MM.1S (cell line): ENCODE measurements around the gene HIKESHI.

ENCODE experiments used
- DNase-seq: peaks from one replicate; pipeline ENCODE4 v3.0.0-alpha.2; 2015
- H2AFZ ChIP-seq: fragments of 300-600 bp; sonication (generic); 2 replicates; pipeline ENCODE4 v1.6.0; 2016; ENCODE audit warnings: antibody characterized with exemption, low read length
- H3F3A ChIP-seq: fragments of 300-600 bp; sonication (generic); 2 replicates; pipeline ENCODE4 v1.6.1; 2016; ENCODE audit warnings: mild to moderate bottlenecking, antibody characterized with exemption, low read length, moderate library complexity, mixed read lengths; ENCODE audit not compliant: insufficient read depth
- H3K27ac ChIP-seq: fragments of 300-600 bp; sonication (generic); 2 replicates; pipeline ENCODE4 v1.5.1; 2016; ENCODE audit warnings: mild to moderate bottlenecking, low read length
- H3K27me3 ChIP-seq: fragments of 300-600 bp; sonication (generic); replicated peaks from 2 replicates; pipeline ENCODE4 v1.6.0; 2016; ENCODE audit warnings: low read length; ENCODE audit not compliant: insufficient read depth
- H3K36me3 ChIP-seq: fragments of 300-600 bp; sonication (generic); replicated peaks from 2 replicates; pipeline ENCODE4 v1.6.1; 2016; ENCODE audit warnings: mild to moderate bottlenecking, low read length, mixed read lengths; ENCODE audit not compliant: insufficient read depth
- H3K4me1 ChIP-seq: fragments of 300-600 bp; sonication (generic); 2 replicates; pipeline ENCODE4 v1.6.1; 2016; ENCODE audit warnings: low read length, mixed read lengths
- H3K4me2 ChIP-seq: fragments of 300-600 bp; sonication (generic); 2 replicates; pipeline ENCODE4 v1.6.0; 2016; ENCODE audit warnings: low read depth, low read length
- H3K4me3 ChIP-seq: fragments of 300-600 bp; sonication (generic); 2 replicates; pipeline ENCODE4 v1.5.1; 2016; ENCODE audit warnings: low read length, mixed read lengths
- H3K79me2 ChIP-seq: fragments of 300-600 bp; sonication (generic); 2 replicates; pipeline ENCODE4 v1.6.1; 2016; ENCODE audit warnings: mixed run types, low read length, mixed read lengths
- H3K9ac ChIP-seq: fragments of 300-600 bp; sonication (generic); 2 replicates; pipeline ENCODE4 v1.6.1; 2016; ENCODE audit warnings: low read length, mixed read lengths
- H3K9me2 ChIP-seq: fragments of 300-600 bp; sonication (generic); replicated peaks from 2 replicates; pipeline ENCODE4 v1.6.1; 2016; ENCODE audit warnings: mild to moderate bottlenecking, low read length, mixed read lengths; ENCODE audit not compliant: insufficient read depth
- H3K9me3 ChIP-seq: fragments of 300-600 bp; sonication (generic); replicated peaks from 2 replicates; pipeline ENCODE4 v1.6.1; 2016; ENCODE audit warnings: mild to moderate bottlenecking, low read length, mixed read lengths; ENCODE audit not compliant: insufficient read depth
- H4K20me1 ChIP-seq: fragments of 300-600 bp; sonication (generic); 2 replicates; pipeline ENCODE4 v1.6.1; 2016; ENCODE audit warnings: mild to moderate bottlenecking, low read length, moderate library complexity, mixed read lengths; ENCODE audit not compliant: insufficient read depth
- CTCF ChIP-seq: fragments of 300-600 bp; sonication (generic); IDR thresholded peaks from 2 replicates; pipeline ENCODE4 v1.5.1; 2016; ENCODE audit warnings: antibody characterized with exemption, low read length, mixed read lengths
- EZH2 ChIP-seq: fragments of 300-600 bp; sonication (generic); optimal IDR thresholded peaks from 2 replicates; pipeline ENCODE3; 2017; ENCODE audit warnings: low read depth, mild to moderate bottlenecking, antibody characterized with exemption, low read length, mixed read lengths
- EZH2phosphoT487 ChIP-seq: fragments of 300-600 bp; sonication (generic); IDR thresholded peaks from 2 replicates; pipeline ENCODE4 v1.6.1; 2018; ENCODE audit warnings: antibody characterized with exemption, low read length

The HIKESHI gene

GRCh38 chr11:86370171-86370570, 68.1 kb downstream of the HIKESHI start:
- Histone ChIP-seq H2AFZ (no peak overlapping the region), H3K36me3 (no peaks in the 10 kb centered on the region), H3K79me2 (no peaks in the 10 kb centered on the region), H3K4me2 (no peak overlapping the region), H4K20me1 (no peaks in the 10 kb centered on the region), H3K9ac (no peak overlapping the region), H3K9me2 (no peaks in the 10 kb centered on the region), H3F3A (no peaks in the 10 kb centered on the region), H3K27ac (no peak overlapping the region), H3K27me3 (no peaks in the 10 kb centered on the region), H3K9me3 (no peaks in the 10 kb centered on the region), H3K4me1 (no peaks in the 10 kb centered on the region), H3K4me3 (no peak overlapping the region)
- DNase-seq: no peak
- TF ChIP-seq CTCF: no peak
- TF ChIP-seq EZH2: no peak
- no peak for TF ChIP-seq EZH2phosphoT487

GRCh38 chr11:86370922-86371594, 69.0 kb downstream of the HIKESHI start:
- no peak for DNase-seq
- H3K27ac ChIP-seq: no peak overlapping the region
- no peaks in the 10 kb centered on the region for H3K9me2 ChIP-seq
- H4K20me1 ChIP-seq: no peaks in the 10 kb centered on the region
- H3K4me1 ChIP-seq: no peaks in the 10 kb centered on the region
- H3F3A ChIP-seq: no peaks in the 10 kb centered on the region
- no peaks in the 10 kb centered on the region for H3K36me3 ChIP-seq
- H3K79me2 ChIP-seq: no peaks in the 10 kb centered on the region
- H2AFZ ChIP-seq: no peak overlapping the region
- H3K9me3 ChIP-seq: no peaks in the 10 kb centered on the region
- TF ChIP-seq EZH2phosphoT487: no peak
- no peak for TF ChIP-seq EZH2
- no peak for TF ChIP-seq CTCF
- H3K9ac ChIP-seq: no peak overlapping the region
- H3K4me3 ChIP-seq: no peak overlapping the region
- no peak overlapping the region for H3K4me2 ChIP-seq
- no peaks in the 10 kb centered on the region for H3K27me3 ChIP-seq

- H3K27ac ChIP-seq: no peak overlapping the region
- no peak overlapping the region for H2AFZ ChIP-seq
- no peaks in the 10 kb centered on the region for H3K9me2 ChIP-seq
- no peaks in the 10 kb centered on the region for H3K36me3 ChIP-seq
- no peak overlapping the region for H3K4me3 ChIP-seq
- no peak for DNase-seq
- no peaks in the 10 kb centered on the region for H3K9me3 ChIP-seq
- no peaks in the 10 kb centered on the region for H3K27me3 ChIP-seq
- H3F3A ChIP-seq: no peaks in the 10 kb centered on the region
- H3K79me2 ChIP-seq: no peaks in the 10 kb centered on the region
- no peak overlapping the region for H3K4me2 ChIP-seq
- no peaks in the 10 kb centered on the region for H3K4me1 ChIP-seq
- H3K9ac ChIP-seq: no peak overlapping the region
- no peak for TF ChIP-seq CTCF
- TF ChIP-seq EZH2: no peak
- no peak for TF ChIP-seq EZH2phosphoT487
- H4K20me1 ChIP-seq: no peaks in the 10 kb centered on the region
Observed at GRCh38 chr11:86372041-86372440, 70.0 kb downstream of the HIKESHI start.
